Colon (tissue), 2 donors: ENCODE results near the gene CD86.
"Not testable (repeated sequence)": the region's sequence is repeated elsewhere in the genome, so short reads cannot be mapped to it uniquely, and the experiment has no call there.

Experiments
- FAIRE-seq: peaks from 2 replicates; lab custom pipeline; 2012; peaks lifted over from hg19 to GRCh38; lab: Jason Lieb, UNC
- donor health status: control.
- donor health status: control.

CD86 gene

DNA sequence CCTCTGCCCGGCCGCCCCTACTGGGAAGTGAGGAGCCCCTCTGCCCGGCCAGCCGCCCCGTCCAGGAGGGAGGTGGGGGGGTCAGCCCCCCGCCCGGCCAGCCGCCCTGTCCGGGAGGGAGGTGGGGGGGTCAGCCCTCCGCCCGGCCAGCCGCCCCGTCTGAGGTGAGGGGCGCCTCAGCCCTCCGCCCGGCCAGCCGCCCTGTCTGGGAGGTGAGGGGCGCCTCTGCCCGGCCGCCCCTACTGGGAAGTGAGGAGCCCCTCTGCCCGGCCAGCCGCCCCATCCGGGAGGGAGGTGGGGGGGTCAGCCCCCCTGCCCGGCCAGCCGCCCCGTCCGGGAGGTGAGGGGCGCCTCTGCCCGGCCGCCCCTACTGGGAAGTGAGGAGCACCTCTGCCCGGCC, 109.8 kb downstream of the CD86 start:
- not testable (repeated sequence) for FAIRE-seq

DNA sequence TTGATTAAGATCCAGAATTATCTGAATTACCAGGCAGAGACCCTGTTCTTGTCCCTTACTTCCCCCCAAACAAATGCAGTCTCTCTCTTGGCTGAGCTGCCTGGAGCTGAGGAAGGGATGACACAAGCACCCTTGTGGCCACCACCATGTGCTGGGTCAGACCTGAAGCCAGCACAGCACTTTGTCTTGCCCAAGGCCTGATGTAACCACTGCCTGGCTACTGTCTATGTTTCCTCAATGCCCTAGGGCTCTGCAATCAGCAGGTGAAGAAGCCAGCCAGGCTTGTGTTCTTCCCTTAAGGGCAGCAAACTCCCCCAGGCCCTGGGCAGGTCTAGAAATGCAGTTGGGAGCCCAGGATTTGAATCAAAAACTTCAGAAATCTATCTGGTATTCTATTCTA, 112.5 kb downstream of the CD86 start:
- no peak for FAIRE-seq

DNA sequence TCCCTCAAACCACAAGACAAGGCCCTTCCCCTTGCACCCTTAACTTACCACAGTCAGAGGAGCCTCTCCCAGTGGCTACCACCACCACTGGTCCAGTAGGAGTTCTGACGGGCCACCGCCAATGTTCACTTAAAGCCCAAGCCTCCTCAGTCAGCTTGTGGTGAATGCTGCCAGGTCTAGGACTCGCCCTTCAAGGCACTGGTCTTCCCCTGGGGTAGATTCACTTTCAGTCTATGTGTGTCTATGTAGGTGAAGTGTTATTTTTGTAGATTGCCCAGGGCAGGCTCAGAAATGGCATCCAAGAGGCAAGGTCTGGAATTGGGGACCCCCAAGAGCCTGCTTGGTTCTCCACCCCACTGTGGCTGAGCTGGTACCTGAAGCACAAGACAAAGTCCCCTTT, 112.9 kb downstream of the CD86 start:
- FAIRE-seq, result no peak

DNA sequence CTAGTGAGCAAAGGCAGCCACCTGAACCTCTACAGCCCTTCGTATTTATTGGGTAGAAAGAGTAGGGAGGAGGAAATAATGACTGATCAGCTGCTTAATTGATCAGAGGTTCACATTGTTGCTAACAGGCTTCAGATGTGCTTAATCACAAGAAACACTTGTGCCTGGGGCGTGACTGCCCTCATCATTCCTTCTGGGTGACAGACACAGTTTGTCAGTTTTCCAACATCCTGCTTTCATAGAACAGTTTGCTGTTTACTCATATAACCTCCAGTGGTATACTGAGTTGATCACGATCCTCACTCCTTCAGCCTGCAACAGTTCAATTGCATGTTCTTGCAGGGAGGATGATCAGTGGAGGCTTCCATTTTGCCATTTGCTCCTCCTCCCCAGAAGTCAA, 114.7 kb downstream of the CD86 start:
- FAIRE-seq, result no peak
